Activated naive CD4-positive, alpha-beta T cell treated with anti-CD3 and anti-CD28 coated beads, Interleukin-2, amount 50 U/mL, for 72 hours (primary cell): ENCODE measurements around the gene NANOS2. TPM values are rescaled to one million over a fixed set of nuclear protein-coding genes. Genes with fewer than 3 reads are reported as not detected.
A peak's percentile ranks its signal among the peaks of the same experiment; 100 is the strongest.

Experiments used
- ATAC-seq, 2 donors: fragments of 150-1000 bp; cut with Tn5 transposase; 2 replicates each; pipeline ENCODE4 v1.10.0; 2021; ENCODE audit warnings: mild to moderate bottlenecking in 2 of 2, moderate library complexity in 2 of 2
- DNase-seq, 2 donors: peaks; one replicate each; pipeline ENCODE4 v3.0.0; 2021 to 2022; ENCODE audit warnings: low spot score in 2 of 2
- H3K27ac Mint-ChIP-seq, 2 donors: one replicate each; pipeline ENCODE4 v1.8.0; 2022; ENCODE audit warnings: mild to moderate bottlenecking in 2 of 2, mixed read lengths in 2 of 2
- H3K36me3 Mint-ChIP-seq, 2 donors: one replicate each; pipeline ENCODE4 v1.8.0; 2022; ENCODE audit warnings: mixed read lengths in 2 of 2
- H3K9me3 Mint-ChIP-seq, 2 donors: one replicate each; pipeline ENCODE4 v1.8.0; 2022; ENCODE audit warnings: mixed read lengths in 2 of 2
- total RNA-seq, 2 donors: library from RNA; stranded (reverse); gene quantifications; one replicate each; pipeline ENCODE4 v1.2.3, GENCODE V29; 2022

Gene NANOS2
- total RNA-seq, 2 donors from 2014 or later, result not detected

DNA sequence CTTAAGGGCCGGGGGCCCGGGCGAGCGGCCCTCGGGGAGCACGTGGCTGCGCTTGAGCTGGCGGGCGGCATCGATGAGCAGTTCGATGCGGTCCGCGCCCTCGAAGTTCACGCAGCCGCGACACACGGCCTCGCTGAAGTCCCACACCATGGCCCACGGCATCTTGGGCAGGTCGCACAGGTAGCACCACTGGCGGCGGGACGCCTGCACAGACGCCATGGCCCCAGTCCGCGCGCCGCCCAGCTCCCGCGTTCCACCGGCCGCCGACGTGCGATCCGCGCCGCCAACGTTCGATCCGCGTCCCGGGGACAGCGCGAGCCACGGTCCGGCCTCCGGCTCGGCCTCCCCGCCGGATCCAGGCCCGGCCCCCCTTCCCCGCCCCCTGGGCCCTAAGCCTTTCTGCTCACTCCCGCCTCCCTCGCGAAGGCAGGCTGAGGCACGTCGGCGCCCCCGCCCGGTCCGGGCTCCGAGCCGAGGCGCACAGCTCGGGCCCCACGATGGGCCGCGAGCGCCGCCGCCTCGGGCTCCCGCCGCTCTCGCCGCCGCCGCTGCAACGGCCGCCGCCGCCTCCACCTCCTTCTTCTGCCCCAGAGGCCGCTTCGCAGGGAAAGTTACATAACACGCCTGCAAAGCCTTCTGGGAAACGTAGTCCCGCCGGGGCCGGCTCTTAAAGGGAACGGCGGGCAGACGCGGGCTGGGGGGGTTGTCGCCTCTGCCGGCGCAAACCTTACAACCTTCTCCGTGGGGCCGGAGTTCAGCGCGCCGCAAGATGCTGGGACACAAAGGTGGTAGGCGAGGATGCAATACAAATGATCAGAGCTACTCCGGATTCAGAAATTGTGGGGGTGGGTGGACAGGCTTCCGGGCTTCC is 28.8 kb downstream of the NANOS2 start, which contains the start of gene IRF2BP1:
Gene IRF2BP1, minus strand, starts transcription at position 586 of the 871 bp plus-strand sequence. Its CDS starts 367 bp downstream, at position 219.
- peak within 1 kb of the TSS; percentile 86 to 95 for H3K27ac Mint-ChIP-seq
- no peaks in the 10 kb centered on the region for H3K9me3 Mint-ChIP-seq
- peak; percentile 88 to 89 for DNase-seq
- H3K36me3 Mint-ChIP-seq, result no peaks in the 10 kb centered on the region
- peak; percentile 62 to 78 for ATAC-seq

- Mint-ChIP-seq H3K9me3 (no peaks in the 10 kb centered on the region), H3K36me3 (no peaks in the 10 kb centered on the region), H3K27ac (no peak overlapping the region)
- DNase-seq, result peak in 1 of 2 donors; percentile 65
- ATAC-seq, result peak in 1 of 2 donors; percentile 7
Observed at GRCh38 chr19:45884682-45885555, 29.7 kb downstream of the NANOS2 start.

DNA sequence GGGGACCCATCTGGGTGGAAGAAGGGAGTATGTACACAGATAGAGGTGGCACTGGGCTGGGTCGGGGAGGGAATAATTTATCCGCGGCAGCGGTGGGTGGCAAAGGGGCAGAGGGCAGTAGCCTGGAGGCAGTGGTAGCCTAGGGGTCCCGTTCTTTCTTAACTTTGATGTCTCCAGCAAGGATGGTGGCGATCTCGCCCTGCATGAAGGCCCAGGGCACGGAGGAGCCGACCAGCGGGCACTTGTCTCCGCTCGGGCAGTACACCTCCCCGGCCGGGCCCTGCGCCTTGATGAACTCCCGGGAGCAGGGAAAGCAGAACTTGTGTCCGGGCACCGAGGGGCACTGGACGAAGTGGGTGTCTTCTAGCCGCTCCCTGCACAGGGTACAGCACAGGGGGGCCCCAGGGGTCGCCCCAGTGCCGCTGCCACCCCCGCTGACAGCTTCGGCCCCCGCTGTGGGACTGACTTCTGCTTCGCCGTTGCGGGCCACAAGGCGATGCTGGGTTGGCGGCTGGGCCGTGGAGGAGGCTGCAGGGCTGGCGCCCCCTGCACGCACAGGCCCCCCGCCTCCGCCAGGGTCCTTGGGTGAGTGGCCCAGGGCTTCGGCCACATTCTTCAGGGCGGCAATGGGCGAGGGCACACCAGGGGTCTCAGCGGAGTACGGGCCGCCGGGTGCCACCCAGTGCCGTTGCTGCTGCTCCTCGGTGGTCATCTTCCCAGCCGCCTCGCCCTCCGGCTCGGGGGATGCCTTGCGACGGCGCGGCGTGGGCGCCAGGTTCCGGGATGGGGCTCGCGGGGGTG is 30.5 kb downstream of the NANOS2 start:
- Mint-ChIP-seq H3K9me3 (no peaks in the 10 kb centered on the region), H3K27ac (peak overlapping the region in 1 of 2 donors; percentile 56), H3K36me3 (no peaks in the 10 kb centered on the region)
- ATAC-seq (no peak), DNase-seq (no peak)

DNA sequence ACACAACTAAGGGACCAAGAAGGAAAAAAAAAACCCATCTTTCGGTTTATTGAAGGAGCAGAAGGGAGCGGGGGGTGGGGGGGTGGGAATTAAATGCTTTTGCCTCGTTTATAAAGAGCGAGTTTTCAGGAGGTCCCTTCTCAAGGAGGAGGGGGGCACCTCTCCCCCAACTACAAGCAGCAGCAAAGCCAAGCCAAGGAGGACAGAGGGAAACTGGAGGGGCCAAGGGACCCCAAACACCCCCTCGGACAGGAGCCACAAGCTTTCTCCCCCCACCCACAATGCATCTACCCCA is 31.0 kb downstream of the NANOS2 start:
- DNase-seq, result no peak

DNA sequence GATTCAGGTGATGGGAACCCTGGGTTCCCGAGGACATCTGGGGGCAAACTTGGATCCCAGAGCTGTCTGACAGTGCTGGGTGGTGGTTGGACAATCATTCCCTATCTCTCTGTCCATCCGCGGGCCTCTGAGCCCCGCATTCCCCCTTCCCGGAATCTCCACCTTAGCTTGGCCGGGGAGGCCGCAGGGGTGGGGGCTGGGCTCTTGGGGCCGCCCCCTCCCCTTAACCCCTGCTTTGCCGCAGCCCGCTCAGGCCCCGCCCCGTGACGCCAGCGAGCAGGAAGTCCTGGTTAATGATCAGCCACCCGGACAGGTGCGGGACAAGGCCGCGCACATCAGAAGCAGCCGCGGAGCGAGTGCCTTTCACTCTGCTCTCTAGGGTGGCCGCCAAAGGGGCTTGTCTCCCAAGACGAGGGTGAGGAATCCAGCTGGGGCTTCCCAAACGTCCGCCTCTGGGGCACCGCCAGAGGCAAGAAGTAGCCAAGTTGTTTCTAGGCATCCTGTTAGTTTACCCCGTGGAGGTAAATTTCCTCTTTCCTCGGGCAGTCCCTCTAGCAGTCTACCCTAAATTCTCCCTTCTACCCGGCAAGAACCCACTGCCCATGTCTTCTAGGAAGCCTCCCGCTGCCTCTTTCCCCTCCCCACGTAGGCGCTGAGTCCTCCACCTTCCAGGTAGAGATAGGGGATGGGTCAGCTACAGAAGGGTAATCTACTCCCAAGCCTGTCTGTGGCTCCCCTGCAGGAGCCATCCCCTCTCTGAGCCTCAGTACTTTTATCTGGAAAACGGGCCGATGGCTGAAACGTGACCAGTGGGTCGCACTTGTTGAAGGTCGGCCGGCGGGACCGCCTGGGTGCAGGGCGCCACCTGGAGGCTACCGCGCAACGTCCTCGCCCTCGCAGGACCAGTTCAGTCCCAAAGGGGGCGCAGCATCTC is 31.7 kb downstream of the NANOS2 start:
- no peaks in the 10 kb centered on the region for H3K36me3 Mint-ChIP-seq
- DNase-seq (peak; percentile 88 to 94), ATAC-seq (peak; percentile 14 to 24)
- H3K9me3 Mint-ChIP-seq, result no peaks in the 10 kb centered on the region
- H3K27ac Mint-ChIP-seq, result peak overlapping the region; percentile 56 to 88

More for the DNA sequence above, 31.0 kb downstream of the NANOS2 start:
- ATAC-seq, result no peak
- Mint-ChIP-seq H3K9me3 (no peaks in the 10 kb centered on the region), H3K36me3 (no peaks in the 10 kb centered on the region), H3K27ac (peak overlapping the region in 1 of 2 donors; percentile 56)

DNA sequence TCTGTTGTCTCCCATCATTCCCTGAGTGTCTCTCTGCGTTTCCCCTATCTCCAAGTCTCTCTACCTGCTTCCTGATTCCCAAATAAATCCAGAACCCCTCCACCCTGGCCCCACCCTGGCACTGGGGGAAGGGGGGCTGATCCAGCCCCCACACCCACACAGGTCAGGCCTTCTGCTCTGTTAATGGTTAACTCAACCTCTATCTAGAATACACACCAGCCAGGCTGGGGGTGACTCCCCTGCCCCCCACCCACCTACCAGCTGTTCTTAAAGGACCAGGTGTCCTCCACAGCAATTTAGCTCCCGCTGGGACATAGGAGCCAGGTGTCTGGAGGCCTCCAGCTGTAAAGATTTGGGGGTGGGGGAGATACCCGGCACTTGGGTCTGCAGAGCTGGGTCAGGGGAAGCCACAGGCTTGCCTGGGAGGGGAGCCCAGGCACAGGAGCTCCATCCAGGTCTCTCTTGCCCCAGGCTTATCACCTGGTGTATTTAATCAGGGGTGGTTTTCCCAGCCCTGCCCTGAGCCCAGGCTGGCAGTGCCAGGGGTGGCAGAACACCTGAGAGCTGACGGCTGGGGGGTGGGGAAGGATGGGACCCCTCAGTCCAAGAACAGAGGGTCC is 32.6 kb downstream of the NANOS2 start:
- Mint-ChIP-seq H3K36me3 (no peaks in the 10 kb centered on the region), H3K27ac (no peak overlapping the region), H3K9me3 (no peaks in the 10 kb centered on the region)
- ATAC-seq (no peak), DNase-seq (no peak)

GRCh38 chr19:45881082-45881908 is 33.3 kb downstream of the NANOS2 start:
- no peak overlapping the region for H3K27ac Mint-ChIP-seq
- no peaks in the 10 kb centered on the region for H3K9me3 Mint-ChIP-seq
- DNase-seq, result no peak
- ATAC-seq, result no peak
- H3K36me3 Mint-ChIP-seq, result no peaks in the 10 kb centered on the region

- Mint-ChIP-seq H3K27ac (no peak overlapping the region), H3K36me3 (no peaks in the 10 kb centered on the region), H3K9me3 (no peaks in the 10 kb centered on the region)
- ATAC-seq, result no peak
- no peak for DNase-seq
Observed at GRCh38 chr19:45879971-45880370, 34.6 kb downstream of the NANOS2 start.

DNA sequence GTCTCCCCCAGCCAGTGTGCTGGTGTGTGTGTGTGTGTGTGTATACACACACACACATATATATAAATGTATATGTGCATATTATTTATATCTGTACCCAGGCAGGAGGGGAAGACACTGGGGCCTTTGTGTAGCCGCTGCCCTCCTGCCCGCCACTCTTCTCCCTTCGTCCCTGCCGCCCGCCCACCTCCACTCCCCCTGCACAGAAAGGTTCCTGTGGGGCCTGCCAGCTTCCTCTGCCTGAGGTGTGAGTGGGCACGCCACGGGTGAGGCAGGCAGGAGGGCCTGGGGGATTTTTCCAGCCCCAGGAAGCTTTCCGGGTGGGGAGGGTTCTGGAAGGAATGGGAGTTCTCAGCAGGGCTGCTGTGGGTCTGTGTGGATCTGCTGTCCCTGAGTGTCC is 35.5 kb downstream of the NANOS2 start:
- no peaks in the 10 kb centered on the region for H3K9me3 Mint-ChIP-seq
- ATAC-seq (no peak), DNase-seq (no peak)

GRCh38 chr19:45878043-45878794 is 36.4 kb downstream of the NANOS2 start:
- peak in 1 of 2 donors; percentile 19 for DNase-seq
- Mint-ChIP-seq H3K9me3 (no peaks in the 10 kb centered on the region), H3K27ac (peak overlapping the region; percentile 13 to 33), H3K36me3 (no peaks in the 10 kb centered on the region)
- peak; percentile 75 to 79 for ATAC-seq

More for the DNA sequence above, 35.5 kb downstream of the NANOS2 start:
- Mint-ChIP-seq H3K36me3 (no peaks in the 10 kb centered on the region), H3K27ac (no peak overlapping the region)

DNA sequence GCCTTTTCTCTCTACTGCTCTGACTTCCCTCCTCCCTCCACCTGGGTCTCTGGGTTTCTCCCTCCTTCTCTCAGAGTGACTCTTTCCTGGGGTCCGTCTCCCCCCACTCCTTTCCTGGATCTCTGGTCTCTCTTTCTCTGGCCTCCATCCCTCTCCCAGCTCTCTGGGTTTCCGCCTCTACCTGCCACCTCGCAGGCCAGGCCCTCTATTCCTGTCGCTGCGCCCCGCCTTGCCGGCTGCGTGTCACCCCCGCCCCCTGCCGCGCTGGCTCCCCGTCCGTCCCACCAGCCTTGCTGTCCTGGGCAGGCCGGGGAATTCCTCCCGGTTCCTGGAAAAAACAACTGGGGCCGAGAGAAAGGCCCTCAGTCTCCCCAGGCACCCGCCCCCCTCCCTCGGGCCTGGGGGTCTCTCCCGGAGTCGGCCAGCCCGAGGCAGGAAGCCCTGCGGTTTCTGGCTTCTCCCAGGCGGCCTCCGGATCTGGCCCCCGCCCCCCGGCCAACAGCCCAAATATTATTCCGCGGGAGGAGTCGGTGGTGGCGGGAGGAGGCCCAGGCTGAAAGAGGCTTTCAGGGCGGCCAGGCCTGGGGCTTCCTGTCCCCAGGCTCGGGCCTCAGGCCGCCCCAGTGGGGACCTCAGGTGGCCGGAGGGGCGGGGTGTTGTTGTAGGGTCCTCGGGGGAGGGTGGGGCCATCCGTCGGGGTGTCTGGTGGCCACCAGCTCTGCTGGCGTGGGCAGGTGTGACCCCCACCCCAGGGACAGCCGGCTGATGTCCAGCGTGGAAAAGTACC is 38.0 kb downstream of the NANOS2 start:
- ATAC-seq (no peak), DNase-seq (peak in 1 of 2 donors; percentile 54)
- Mint-ChIP-seq H3K36me3 (no peaks in the 10 kb centered on the region), H3K27ac (peak overlapping the region; percentile 32 to 54), H3K9me3 (no peaks in the 10 kb centered on the region)

- H3K36me3 Mint-ChIP-seq, result no peaks in the 10 kb centered on the region
- no peaks in the 10 kb centered on the region for H3K9me3 Mint-ChIP-seq
- DNase-seq (no peak), ATAC-seq (peak; percentile 75 to 86)
- H3K27ac Mint-ChIP-seq, result peak overlapping the region; percentile 32 to 54
Observed at GRCh38 chr19:45876161-45876410, 38.5 kb downstream of the NANOS2 start.

- no peak overlapping the region for H3K27ac Mint-ChIP-seq
Observed at GRCh38 chr19:45874620-45874966, 40.0 kb downstream of the NANOS2 start.

More at GRCh38 chr19:45874620-45874966, 40.0 kb downstream of the NANOS2 start:
- no peak for DNase-seq
- ATAC-seq, result no peak
- no peaks in the 10 kb centered on the region for H3K36me3 Mint-ChIP-seq
- H3K9me3 Mint-ChIP-seq, result no peaks in the 10 kb centered on the region
